AML-193 (cell line): ENCODE results near the gene EGFL8.
A peak's percentile ranks its signal among the peaks of the same experiment; 100 is the strongest.
"Not testable (repeated sequence)": the region's sequence is repeated elsewhere in the genome, so short reads cannot be mapped to it uniquely, and the experiment has no call there.

Experiments used
- DNase-seq, 2 experiments: peaks; one replicate each; lab custom pipeline; 2025; lab: John Stamatoyannopoulos, UW

The EGFL8 gene

GRCh38 chr6:32196682-32197616 lies 32.6 kb downstream of the EGFL8 start:
- DNase-seq: peak in 1 of 2 experiments; percentile 47

GRCh38 chr6:32198345-32198696 lies 33.9 kb downstream of the EGFL8 start:
- no peak for DNase-seq

- no peak for DNase-seq
These were observed 34.5 kb downstream of the EGFL8 start for GRCh38 chr6:32198866-32199265.

GRCh38 chr6:32200711-32201475 lies 36.5 kb downstream of the EGFL8 start:
- DNase-seq: no peak

- no peak for DNase-seq
These were observed 37.8 kb downstream of the EGFL8 start for GRCh38 chr6:32202186-32202585.

- DNase-seq: no peak
These were observed 39.3 kb downstream of the EGFL8 start for GRCh38 chr6:32203426-32204267.

- DNase-seq: no peak
These were observed 39.9 kb downstream of the EGFL8 start for GRCh38 chr6:32204268-32204715.

- no peak for DNase-seq
These were observed 44.6 kb downstream of the EGFL8 start for GRCh38 chr6:32208996-32209395.

- DNase-seq: no peak
These were observed 45.8 kb downstream of the EGFL8 start for GRCh38 chr6:32210191-32210601.

GRCh38 chr6:32211432-32211831 lies 47.0 kb downstream of the EGFL8 start:
- not testable (repeated sequence) for DNase-seq

GRCh38 chr6:32212076-32212760 lies 47.8 kb downstream of the EGFL8 start:
- no peak for DNase-seq

GRCh38 chr6:32213649-32214048 lies 49.3 kb downstream of the EGFL8 start:
- no peak for DNase-seq

- DNase-seq: no peak
These were observed 49.7 kb downstream of the EGFL8 start for GRCh38 chr6:32214126-32214525.

- DNase-seq: no peak
These were observed 51.2 kb downstream of the EGFL8 start for GRCh38 chr6:32215617-32216016.

GRCh38 chr6:32216285-32216684 lies 51.9 kb downstream of the EGFL8 start:
- no peak for DNase-seq

- no peak for DNase-seq
These were observed 52.6 kb downstream of the EGFL8 start for GRCh38 chr6:32216998-32217397.
